Measurements from ENCODE around the gene ZNF471.
A peak's percentile ranks its signal among the peaks of the same experiment; 100 is the strongest.

The ZNF471 gene

DNA sequence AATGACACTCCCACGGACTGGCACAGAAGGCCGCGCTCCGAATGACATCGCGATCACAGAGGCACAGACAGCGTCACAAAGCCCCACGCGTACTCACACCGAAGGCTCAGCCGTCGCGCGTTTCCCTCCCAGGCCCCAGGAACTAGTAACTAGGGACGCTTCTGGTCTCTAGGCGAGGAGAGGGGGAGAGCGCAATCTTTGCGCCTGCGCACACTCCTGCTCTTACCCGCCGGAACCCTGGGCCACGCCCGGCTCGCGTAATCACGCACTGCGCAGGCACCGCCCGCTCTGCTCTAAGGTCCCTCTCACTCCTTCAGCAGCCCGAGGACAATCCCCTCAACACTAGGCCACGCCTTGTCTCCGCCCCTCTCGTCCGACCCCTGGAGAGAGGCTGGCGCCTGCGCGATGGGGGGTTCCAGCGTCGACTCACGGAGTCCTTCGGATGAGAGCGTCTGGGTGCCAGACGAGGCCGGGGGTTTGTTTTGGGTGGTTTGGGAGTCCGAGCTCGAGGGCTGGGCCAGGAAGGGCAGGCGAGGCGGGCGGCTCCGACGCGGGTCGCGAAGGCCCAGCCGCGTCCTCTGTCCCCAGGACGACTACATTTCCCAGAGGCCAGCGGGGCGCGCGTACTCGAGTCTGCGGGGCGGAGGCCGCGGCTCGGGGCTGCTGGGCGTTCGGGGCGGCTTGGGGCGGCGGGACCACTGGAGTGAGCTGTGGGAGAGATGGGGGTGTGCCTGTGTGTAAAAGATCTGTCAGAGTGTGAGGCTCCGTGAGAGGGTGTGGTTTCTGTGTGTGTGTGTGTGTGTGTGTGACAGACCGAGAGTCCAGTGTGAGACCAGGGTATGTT lies at the start of gene ZNF471:
ZNF471 (plus strand) TSS at position 410 of the 844 bp plus-strand sequence. CDS start 3,717 bp downstream, outside the sequence.
- peak; percentile 91 for DNase-seq (ENCODE audit: low read depth, low spot score)

DNA sequence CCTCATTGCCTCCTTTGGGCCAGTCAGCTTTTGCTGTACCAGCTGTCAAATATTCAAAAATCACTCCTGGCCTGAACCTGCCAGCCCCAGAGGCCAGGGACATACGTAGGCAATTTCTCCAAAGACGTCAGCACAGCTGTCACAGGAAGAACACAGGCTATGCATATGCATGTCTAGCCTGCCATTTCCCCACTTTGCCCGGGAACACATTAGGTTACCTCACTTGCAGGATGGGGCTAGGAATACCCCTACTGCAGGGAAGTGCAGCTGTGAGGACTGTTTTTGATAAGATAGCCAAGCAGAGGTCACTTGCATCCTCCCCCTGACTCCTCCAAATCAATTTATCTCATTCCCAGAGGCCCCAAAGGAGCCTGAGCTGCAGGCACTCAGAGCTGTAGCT lies 33.3 kb upstream of the ZNF471 start:
- DNase-seq (ENCODE audit: low read depth, low spot score): no peak

DNA sequence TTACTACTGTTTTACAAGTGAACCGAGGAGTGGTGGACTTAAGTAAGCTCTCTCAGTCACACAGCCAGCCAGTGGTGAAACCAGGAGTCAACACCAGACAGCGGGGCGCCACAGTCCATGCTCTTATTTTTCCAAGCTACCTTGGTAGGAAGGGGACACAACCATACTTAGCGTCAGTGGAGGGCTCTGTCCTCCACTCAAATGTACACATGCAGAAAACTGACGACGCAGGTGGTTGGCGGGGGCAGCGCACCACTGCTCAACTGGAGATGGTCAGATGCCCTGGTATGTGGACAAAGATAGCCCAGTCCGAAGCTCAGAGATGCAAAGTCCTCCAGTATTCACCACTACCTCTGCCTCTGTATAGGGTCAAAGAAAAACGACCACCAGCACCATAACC lies 31.6 kb upstream of the ZNF471 start:
- DNase-seq (ENCODE audit: low read depth, low spot score): no peak

GRCh38 chr19:56476651-56477428 lies 30.8 kb upstream of the ZNF471 start, which contains the start of gene ZNF667:
Gene ZNF667 (minus strand): TSS chr19:56477345. CDS start chr19:56462370, 14,975 bp downstream.
- DNase-seq (ENCODE audit: low read depth, low spot score): no peak

GRCh38 chr19:56477429-56478338 lies 30.0 kb upstream of the ZNF471 start:
- DNase-seq (ENCODE audit: low read depth, low spot score): peak; percentile 80

DNA sequence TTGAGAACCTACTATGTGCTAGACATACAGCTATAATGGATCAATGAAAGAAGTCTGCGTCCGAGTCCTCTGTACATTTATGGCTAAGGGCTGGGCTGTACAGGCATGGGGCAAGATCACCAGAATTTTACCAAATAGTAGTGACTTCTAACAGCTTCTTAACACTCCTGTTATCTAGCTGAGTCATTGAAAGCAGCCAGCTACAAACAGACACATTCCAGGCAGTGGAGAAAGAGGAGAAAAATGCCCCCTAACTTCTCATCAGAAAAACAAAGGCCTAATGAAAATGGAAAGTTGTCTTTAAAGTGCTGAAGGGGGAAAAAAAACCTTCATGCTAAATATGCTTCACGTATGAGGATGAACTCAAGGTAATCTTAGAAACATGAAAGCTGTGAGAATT lies 16.3 kb upstream of the ZNF471 start:
- DNase-seq (ENCODE audit: low read depth, low spot score): no peak

DNA sequence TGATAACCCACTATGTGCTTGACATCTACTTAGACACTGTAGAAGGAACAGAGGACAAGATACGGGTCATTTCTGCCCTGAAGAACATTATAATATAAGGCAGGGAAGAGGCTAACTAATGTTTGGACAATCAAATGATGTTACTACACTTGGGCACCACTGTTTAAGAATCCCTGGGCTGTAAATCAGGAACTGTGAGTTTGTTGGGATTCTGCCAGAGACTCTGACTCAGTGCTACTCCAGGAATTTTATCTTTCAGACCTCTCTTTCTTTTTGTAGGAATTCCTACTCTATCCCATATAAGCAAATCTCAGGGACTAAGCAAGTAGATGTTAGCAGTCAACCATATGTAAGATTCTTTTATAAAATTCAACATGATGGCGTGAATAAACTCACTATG lies 3.1 kb upstream of the ZNF471 start:
- no peak for DNase-seq (ENCODE audit: low read depth, low spot score)

- DNase-seq (ENCODE audit: low read depth, low spot score): no peak
These were observed 679 bp downstream of the ZNF471 start for GRCh38 chr19:56508290-56508778.

DNA sequence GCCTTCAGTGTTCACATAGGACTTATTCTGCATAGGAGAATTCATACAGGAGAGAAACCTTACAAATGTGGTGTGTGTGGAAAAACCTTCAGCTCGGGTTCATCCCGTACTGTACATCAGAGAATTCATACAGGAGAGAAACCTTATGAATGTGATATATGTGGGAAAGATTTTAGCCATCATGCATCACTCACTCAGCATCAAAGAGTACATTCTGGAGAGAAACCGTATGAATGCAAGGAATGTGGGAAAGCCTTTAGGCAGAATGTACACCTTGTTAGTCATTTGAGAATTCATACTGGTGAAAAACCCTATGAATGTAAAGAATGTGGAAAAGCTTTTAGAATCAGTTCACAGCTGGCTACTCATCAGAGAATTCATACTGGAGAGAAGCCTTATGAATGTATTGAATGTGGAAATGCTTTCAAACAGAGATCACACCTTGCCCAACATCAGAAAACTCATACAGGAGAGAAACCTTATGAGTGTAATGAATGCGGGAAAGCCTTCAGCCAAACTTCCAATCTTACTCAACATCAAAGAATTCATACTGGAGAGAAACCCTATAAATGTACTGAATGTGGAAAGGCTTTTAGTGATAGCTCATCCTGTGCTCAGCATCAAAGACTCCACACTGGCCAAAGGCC lies 17.7 kb downstream of the ZNF471 start:
- no peak for DNase-seq (ENCODE audit: low read depth, low spot score)

DNA sequence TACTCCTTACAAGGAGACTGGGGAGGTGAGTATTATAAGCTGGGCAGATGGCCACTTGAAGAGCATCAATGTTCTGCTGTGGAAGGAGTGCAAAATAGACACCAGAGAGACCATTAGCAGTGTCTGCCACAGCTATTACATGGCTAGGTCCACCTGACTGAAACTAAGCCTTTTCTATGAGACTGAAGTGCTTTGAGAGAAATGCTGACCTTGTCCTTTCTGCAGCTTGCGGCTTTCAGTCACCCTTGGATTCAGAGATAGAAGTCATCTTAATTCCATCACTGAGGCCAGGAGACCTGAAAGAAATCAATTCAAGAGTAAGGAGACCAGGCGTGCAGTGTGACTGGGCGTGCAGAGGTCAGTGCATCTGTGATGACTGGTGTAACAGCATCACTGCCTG lies 29.8 kb downstream of the ZNF471 start:
- no peak for DNase-seq (ENCODE audit: low read depth, low spot score)

DNA sequence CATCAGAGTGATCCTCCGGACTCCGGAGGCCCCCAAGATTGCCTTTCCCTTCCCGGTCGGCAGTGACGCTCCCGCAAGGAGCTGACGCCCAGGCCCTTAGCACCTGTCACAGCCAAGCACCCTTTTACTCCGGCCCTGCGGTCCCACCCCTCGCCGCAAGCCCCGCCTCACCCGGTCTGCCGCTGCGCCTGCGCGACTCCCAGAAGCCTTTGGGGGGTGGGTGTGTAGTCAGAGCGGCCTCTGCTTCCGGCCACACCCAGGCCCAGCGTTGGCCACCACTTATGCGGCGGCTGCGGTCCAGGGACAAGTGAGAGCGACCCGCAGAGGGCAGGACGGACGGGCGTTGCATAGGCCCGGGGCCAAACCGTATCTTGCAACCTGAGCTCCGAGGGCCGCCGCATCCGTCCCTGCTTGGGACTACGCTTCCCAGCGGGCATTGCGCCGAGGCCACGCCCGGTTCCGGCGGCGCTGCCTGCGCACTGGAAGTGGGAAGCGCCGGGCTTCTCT lies 30.7 kb downstream of the ZNF471 start:
- DNase-seq (ENCODE audit: low read depth, low spot score): peak; percentile 61

- DNase-seq (ENCODE audit: low read depth, low spot score): no peak
These were observed 31.2 kb downstream of the ZNF471 start, which contains the start of gene ZFP28 for GRCh38 chr19:56538761-56539263. Gene ZFP28 (plus strand): TSS chr19:56538948. CDS start chr19:56539019, 71 bp downstream.

DNA sequence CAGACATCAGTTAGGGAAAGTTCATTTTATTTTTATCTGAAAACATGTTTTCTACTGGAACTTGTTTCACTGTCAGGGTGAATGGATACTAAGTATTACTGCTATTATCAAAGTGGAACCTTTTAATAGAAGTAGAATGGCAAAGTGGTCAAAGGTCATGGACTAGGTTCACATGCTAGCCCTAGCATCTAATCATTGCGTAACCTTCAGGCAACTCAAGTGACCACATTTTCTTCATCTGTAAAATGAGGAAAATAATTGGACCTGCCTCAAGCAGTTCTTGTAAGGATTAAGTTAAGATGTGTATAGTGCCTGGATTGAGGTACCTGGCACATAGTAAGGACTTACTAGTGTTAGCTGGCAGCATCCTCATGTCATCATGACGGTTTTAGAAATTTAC lies 36.1 kb downstream of the ZNF471 start:
- DNase-seq (ENCODE audit: low read depth, low spot score): no peak

GRCh38 chr19:56547535-56547934 lies 39.9 kb downstream of the ZNF471 start:
- DNase-seq (ENCODE audit: low read depth, low spot score): no peak

DNA sequence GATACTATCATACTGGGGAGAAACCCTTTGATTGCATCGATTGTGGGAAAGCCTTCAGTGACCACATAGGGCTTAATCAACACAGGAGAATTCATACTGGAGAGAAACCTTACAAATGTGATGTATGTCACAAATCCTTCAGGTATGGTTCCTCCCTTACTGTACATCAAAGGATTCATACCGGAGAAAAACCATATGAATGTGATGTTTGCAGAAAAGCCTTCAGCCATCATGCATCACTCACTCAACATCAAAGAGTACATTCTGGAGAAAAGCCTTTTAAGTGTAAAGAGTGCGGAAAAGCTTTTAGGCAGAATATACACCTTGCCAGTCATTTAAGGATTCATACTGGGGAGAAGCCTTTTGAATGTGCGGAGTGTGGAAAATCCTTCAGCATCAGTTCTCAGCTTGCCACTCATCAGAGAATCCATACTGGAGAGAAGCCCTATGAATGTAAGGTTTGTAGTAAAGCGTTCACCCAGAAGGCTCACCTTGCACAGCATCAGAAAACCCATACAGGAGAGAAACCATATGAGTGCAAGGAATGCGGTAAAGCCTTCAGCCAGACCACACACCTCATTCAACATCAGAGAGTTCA lies 46.7 kb downstream of the ZNF471 start:
- DNase-seq (ENCODE audit: low read depth, low spot score): no peak

GRCh38 chr19:56562766-56563165 lies 55.1 kb downstream of the ZNF471 start:
- no peak for DNase-seq (ENCODE audit: low read depth, low spot score)

GRCh38 chr19:56566904-56567273 lies 59.2 kb downstream of the ZNF471 start:
- DNase-seq (ENCODE audit: low read depth, low spot score): no peak

GRCh38 chr19:56567274-56568120 lies 59.8 kb downstream of the ZNF471 start, which contains the start of gene ZNF470:
Gene ZNF470 (plus strand): TSS chr19:56567468. CDS start chr19:56570312, 2,844 bp downstream.
- DNase-seq (ENCODE audit: low read depth, low spot score): peak; percentile 60

DNA sequence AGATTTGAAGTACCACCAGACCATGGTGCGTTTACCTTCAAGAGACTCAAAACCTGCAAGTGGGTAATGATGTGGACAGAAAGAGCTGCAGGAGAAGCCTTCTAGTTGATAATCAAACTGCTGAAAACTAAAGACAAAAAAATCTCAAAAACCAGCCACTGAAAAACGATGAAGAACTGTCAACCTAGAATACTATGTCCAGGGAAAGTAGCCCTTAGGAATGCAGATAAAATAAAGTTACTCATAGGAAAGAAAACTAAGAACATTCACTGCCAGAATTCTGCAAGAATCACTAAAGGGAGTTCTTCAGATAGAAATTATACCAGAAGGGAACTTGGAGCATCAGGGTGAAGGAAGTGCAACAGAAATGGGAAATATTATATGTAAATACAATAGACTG lies 64.9 kb downstream of the ZNF471 start:
- DNase-seq (ENCODE audit: low read depth, low spot score): no peak

All from iPS DF 19.7 (cell line).